A172 (cell line): ENCODE results near the gene NR3C2. TPM values are rescaled to one million over a fixed set of nuclear protein-coding genes. Genes with fewer than 3 reads are reported as not detected.
"Not testable (repeated sequence)": the region's sequence is repeated elsewhere in the genome, so short reads cannot be mapped to it uniquely, and the experiment has no call there.

Source experiments
- DNase-seq: peaks from one replicate; pipeline ENCODE4 v3.0.0-alpha.2; 2015; ENCODE audit warnings: low spot score
- total RNA-seq: library from RNA; depleted of rRNA; stranded (reverse); fragments of >200 nt; shearing (Covaris generic); gene quantifications from 2 replicates; pipeline ENCODE4 v1.2.3, GENCODE V29; 2014

NR3C2 gene
- total RNA-seq, 1 experiment from 2014 or later: 1.3 TPM

DNA sequence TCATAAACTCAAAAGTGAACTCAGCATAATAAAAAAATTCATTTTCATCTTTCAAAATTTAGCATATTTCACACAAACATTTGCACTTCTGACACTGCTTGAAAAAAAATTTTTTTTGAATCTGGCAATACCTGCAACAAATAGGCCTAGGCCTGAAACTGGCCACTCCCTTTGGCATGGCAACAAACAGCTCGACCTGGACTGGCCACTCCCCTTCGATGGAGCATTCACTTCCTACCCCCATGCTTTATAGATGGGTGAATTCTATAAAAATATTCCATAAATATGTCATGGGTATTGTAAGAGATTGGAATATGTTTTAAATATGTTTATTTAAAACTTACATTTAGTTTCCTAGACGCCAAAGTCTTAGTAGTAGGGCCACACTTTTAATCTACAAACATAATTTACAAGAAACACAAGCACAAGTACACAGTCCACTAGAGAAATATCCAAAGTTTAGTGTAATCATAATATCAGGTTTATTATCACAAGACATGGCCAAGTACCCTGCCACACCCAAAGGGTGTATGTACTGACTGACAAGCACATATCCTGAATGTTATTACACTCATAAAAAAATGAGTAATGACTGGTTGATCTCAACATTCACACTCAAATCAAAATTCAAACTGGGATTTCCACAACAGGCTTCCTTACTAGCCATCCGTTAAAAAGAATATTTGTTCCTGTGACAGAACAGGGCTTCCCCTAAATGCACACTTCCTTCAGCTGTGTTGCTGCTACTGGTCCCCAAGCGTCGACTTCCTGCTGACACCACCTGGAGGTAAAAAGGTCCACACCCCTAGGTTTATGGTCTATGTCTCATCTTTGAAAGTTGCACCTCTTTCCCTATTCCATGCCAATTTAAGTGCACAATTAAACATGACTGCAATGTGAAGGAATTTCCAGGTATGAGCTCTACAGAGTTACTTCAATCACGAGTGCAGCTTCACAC lies 271.5 kb downstream of the NR3C2 start:
- DNase-seq: no peak

DNA sequence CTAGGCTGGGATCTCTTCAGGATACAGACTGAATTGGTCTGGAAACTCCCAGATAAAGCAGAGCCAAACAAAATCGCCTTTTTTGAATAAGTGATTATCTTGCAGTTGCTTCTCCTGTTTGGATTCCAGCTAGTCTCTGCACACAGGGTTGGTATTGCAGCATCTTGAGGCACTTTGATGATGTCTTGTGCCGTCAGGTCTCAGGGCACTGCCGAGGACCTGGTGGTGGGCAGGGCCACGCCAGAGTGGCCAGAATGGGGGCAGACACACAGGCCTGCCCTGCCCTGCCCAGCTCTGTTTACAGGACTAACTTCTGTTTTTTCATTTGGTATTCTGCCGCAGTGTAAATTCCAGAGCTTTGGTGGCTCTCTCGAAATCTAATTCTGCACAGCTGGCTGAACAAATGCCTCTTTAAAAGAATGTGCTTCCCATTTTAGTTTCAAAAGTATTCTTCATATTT lies 276.1 kb downstream of the NR3C2 start:
- no peak for DNase-seq

DNA sequence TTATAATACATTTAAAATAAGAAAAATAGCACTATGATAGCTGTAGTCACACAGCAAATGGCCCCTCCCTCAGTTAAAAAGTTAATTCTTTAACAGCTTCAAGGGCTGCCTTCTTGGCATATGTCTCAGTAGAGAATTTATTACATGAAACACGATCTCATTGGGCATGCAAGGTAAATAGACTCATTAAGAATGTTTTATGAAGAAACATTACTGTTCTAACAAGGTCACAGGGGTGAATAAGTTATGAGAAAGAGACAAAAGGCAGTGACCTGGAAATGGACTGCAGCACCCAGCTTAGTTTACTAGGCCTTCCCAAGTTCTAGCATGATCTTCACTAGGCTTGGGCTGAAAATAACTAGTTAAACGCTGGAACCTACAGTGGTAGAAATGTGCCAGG lies 277.7 kb downstream of the NR3C2 start:
- no peak for DNase-seq

DNA sequence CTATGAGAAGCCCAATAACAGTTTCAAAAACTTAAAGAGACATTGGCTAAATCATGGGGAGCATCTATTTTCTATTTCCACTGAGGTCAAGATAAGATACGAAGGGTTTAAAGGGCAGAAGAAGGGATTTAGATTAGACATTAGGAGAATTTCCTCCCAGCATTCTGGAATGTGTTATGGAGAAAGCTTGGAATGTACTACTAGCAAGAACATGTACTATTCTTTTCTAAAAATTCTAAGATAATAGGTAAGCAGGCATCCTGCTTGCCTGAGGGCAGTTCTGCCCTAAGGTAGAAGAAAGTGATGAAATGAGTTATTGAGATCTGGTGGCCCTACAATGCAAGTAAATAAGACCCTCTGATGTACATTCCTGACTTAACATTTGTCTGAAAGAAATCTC lies 279.2 kb downstream of the NR3C2 start:
- no peak for DNase-seq

DNA sequence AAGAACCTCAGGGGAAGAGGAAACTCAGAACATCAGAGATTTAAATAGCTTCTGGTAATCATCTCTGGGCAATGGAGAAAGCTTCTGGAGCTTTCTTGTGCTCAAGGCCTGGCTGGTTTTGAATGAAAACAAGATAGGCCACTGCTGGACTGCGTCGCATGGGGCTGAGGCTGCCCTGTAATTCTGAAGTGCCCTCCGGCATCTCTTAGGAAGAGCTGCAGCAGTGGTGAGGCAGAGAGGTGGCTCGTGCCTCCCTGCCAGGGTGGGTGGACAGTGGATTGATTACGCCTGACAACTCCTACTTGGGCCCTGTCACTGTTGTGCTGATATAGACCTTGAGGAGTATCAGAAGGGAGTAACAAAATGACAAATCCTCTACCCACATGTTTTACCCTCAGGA lies 279.7 kb downstream of the NR3C2 start:
- DNase-seq: no peak

DNA sequence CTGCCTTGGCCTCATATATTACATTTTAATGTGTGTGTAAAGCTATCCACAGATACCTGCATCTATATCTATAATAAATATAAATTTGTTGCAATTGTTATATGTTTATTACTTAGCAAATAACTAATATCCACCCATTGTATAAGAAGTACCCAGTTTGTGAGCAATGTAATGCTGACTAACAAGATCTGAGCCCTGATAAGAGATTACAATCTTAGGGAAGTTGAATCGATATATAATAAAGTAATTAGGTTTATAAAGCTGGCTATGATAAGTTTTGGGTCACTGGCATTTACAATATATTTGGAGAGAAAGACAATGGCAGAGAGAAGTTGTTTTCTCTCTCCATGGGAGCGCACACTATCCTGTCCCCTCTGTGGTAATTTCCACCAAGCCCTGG lies 280.6 kb downstream of the NR3C2 start:
- no peak for DNase-seq

DNA sequence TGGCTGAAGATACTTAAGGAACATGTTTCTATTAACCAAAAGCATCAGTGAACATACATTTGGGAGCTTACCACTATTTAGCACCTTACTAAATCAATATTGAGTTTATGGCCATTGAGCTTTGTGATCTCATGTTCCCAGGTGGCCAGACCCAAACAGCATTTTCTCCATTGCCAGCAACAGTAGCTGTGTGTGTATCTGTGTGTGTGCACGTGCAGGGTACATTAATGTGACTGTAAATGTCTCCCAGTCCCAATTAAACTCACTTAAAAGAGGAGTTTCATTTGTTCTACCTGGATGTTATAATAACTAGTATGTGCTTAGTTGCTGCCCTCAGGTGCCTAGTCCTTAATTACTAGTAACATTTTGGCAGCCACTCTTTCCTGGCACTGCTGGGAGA lies 282.4 kb downstream of the NR3C2 start:
- DNase-seq: no peak

DNA sequence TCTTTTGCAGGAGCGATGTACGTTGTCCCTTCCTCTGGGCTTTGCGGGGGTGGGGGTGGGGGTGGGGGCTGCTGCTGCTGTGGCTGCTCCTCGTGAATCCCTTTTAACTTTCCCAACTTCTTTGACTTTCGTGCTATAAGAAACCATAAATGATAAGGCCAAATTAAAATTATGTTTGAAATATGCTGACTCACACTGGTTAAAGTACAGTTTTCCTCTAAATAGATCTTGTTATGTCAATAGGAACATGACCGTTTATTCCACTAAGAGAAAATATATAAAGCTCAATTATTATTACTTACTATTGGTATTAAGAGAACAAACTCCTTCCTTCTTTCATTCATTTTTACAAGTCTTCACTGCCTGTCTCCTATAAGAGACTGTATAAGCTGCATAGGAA lies 287.4 kb downstream of the NR3C2 start:
- no peak for DNase-seq

DNA sequence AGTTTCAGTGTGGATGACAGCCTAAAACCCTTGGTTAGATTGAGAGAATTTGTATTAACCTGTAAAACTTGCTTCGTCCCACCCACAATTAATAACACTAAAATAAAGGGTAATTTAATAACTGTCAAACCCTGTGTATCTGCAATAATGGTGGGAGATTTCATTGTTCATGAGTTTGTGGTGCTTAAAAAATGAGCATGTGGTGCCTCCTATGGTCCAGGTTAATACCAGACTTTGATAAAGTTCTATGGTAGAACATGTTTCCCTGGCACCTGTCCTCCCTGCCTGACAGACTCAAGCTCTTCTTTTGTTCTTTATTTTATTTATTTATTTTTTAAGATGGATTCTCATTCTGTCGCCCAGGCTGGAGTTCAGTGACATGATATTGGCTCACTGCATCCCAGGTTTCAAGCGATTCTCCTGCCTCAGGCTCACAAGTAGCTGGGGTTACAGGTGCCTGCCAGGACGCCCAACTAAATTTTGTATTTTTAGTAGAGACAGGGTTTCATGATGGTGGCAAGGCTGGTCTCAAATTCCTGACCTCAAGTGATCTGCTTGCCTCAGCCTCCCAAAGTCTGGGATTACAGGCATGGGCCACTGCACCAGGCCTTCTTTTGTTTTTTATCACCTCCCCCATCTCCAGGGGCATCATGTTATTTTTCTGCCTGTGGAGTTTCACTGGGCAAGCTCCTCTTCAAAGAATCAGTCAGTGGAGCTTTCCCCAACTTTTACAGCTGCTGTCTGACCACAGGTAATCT lies 289.2 kb downstream of the NR3C2 start:
- DNase-seq: no peak

DNA sequence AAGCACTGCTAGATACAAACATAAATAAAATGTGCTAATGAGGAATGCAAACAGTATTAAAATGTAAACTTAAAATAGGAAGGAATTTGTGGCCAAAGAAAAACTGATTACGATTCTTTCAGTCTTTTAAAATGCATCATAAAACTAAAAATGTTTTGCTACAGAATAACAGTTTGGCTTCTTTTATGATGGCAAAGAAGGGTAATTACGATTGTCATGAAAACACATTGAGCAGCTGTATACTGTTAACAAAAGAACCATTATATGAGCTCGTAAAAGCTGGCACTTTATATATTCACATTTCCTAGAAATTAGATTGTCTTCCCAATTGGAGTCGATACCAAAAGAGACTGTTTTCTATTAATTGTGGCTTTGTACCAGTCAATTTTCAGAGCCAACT lies 290.4 kb downstream of the NR3C2 start:
- DNase-seq: no peak

DNA sequence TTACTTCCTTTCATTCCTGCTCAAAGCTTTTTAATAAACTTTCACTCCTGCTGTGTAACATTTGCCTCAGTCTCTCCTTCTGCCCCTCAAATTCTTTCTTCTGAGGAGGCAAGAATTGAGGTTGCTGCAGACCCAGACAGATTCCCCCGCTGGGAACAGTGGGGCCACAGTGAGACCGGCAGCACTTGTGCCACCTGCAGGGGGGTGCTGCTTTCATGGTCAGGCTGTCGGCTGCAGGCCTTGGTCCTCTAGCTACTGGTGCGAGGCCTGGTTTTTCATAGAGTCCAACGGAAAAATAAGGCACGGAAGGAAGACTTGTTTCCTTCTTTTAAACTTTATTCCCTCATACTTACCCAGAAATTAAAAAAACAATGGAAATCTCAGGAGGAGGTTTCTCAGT lies 296.7 kb downstream of the NR3C2 start:
- no peak for DNase-seq

DNA sequence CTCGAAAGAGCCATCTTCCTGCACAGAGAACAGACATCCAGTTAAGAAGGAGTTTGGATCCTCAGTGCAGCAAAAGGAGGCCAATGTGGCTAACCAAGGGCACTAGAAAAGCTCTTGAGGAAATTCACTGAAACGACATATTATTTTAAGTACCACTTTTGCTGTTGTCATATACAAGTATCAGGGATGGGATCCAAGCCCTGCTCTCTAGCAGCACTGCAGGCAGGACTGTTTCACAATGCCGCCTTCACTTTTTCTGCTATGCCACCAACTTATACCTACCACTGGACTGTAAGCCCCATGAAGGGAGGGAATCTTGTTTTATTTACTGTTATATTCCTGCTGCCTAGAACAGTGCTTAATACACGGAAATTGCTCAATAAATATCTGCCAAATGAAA lies 299.0 kb downstream of the NR3C2 start:
- no peak for DNase-seq

DNA sequence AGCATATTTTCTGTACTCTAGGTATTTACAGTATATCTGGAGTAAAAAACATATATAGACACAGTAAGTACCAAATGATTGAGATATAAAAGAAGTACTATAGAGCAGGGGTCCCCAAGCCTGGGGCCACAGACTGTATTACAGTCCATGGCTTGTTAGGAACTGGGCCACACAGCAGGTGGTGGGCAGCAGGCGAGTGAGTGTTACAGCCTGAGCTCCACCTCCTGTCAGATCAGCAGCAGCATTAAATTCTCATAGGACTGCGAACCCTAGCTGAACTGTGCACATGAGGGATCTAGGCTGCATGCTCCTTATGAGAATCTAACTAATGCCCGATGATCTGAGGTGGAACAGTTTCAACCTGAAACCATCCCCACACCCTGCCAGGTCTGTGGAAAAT lies 300.7 kb downstream of the NR3C2 start:
- no peak for DNase-seq

DNA sequence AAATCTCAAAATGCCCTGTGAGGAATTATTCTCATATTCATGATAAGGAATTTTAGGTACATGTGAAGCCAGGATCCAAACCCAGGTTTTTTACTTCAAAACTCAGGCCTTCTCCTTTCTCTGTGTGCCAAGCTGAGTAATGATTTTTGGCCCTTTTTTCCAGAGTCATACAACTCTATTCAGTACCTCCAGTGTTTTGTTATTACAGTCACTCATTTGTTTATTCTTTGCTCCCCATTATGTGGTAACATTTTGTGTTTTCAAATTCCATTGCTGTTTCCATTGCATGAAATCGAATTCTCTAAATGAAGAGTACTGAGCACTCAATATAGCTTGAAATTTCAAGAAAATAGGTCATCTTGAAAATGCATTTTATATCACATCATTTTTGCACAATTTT lies 315.4 kb downstream of the NR3C2 start:
- no peak for DNase-seq

DNA sequence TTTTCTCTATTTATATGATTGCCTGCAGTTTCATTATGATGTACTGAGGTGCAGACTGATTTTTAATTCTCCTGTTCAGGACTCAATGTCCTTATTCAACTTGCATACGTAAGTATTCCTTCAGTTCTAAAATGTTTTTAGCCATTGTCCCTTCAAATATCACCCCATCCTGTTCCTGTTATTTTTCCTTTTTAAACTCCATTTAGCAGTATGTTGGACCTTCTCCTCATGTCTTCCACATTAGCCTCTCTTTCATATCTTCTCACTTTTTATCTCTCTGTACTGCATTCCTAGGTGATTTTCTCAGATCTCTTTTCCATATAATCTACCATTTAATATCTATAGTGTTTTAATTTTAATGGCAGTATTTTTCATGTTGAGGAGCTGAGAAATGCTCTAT lies 317.7 kb downstream of the NR3C2 start:
- no peak for DNase-seq

DNA sequence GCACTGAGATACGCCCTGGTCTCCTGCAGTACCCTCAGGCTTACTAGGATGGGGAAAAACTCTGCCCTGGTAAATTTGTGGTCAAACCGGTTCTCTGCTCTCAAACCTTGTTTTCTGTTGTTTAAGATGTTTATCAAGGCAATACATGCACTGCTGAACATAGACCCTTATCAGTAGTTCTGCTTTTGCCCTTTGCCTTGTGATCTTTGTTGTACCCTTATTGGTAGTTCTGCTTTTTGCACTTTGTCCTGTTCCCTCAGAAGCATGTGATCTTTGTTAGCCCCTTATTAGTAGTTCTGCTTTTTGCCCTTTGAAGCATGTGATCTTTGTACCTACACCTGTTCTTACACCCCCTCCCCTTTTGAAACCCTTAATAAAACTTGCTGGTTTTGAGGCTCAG lies 319.1 kb downstream of the NR3C2 start:
- not testable (repeated sequence) for DNase-seq

DNA sequence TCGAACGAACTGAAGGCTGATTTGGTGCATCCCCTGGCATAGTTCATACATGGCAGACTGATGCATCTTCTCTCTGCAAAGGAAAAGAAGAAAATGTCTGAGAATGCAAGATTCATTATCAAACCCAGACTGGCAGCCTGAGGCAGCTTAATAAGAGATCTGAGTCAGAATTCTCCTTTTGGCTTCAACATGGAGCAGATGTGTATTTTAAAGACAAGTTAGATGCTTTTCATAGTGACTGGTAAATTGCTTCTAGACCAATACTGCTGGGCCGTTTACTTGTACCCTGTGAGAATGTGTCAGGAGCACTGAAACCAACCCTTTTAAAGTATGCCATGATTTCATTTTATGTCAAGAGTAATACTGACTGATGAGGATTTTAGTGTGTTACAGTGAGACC lies 322.0 kb downstream of the NR3C2 start:
- no peak for DNase-seq

DNA sequence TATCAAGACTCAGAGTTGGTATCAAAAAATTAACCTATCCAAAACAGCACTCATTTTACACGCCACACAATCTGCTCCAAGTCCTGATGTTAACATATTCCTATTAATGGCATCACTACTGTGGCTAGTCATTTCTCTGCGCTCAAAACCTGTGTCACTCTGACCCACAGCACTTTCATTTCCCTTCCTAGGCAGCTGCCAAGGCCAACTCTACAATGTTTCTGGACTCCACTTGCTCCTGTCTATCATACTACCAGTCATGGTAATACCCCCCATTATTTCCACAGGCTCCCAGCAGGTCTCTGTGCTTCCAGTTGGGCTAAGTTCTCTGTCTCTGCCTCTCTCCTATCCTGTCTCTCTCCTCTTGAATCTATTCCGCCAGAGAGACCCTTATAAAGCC lies 323.6 kb downstream of the NR3C2 start:
- no peak for DNase-seq

DNA sequence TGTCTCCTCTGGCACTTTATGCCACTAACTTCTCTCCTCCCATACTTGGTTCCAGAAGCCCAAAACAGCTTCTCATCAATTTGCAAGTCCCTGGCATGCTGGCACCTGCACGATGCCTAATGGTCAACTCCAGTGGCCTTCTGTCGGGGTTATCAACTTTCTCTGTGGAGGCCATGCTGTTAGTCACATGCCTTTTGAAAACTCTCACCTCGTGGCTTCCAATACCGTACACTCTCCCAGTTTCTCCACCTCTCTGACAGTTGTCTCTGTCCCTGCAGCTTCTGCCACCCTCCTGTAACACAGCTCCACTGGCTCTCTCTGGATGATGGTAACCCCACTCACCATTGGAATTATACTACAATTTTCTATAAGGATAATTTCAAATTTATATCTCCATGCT lies 324.0 kb downstream of the NR3C2 start:
- no peak for DNase-seq

DNA sequence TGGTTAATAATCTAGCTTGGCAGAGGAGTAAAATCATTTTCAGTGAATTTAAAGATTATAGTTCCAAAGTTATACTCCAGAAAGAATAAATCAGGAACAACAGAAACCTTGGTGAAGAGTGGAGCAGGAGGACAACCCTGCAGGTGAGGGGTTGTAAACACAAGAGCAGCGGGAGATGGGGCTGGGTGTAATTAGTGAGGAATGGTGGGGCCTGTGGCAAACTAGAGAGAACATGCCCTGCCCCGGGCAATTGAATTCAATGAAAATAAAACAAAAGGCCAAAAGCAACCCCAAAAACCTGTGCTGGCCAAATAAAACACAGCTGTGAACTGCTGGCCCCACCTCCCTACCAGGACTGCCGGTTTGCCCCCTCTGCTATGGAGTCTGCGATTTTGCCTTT lies 325.2 kb downstream of the NR3C2 start:
- no peak for DNase-seq

DNA sequence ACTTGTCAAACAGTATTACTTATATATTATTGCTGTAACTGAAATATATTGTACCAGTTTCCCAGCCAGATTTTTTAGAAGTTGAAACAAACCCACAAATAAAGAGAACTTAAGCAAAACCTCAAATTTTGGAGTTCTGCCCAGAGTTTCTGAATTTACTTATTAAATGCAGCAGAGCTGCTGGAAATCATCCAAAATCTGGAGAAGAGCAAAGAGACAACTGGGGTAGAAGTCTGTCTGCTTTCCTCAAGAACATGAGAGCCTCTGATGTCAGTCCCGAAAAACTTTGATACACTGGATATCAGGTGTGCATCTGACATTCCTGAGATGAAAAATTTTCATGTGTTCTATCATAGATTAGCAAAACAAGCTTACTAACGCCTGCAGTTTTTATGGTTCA lies 325.9 kb downstream of the NR3C2 start:
- DNase-seq: no peak

DNA sequence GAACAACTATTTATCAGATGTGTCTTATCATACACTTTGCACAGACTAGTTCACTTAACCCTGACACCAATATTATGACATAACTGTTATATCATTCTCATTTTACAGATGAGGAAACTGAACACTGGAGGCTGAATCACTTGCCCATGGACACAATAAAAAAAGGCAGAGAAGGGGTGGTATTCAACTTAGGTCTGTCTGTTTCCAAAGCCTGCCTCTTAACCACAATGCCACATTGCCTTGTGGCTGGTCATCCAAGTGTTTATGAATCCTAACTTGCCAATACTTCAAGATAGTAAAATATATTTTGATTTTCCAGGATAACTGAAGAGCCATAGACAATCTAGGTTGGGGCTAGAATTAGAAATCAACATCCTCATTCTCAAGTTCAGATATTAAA lies 327.8 kb downstream of the NR3C2 start:
- no peak for DNase-seq
